Measurements from ENCODE around the gene KIF5A.
A peak's percentile ranks its signal among the peaks of the same experiment; 100 is the strongest.

The KIF5A gene

DNA sequence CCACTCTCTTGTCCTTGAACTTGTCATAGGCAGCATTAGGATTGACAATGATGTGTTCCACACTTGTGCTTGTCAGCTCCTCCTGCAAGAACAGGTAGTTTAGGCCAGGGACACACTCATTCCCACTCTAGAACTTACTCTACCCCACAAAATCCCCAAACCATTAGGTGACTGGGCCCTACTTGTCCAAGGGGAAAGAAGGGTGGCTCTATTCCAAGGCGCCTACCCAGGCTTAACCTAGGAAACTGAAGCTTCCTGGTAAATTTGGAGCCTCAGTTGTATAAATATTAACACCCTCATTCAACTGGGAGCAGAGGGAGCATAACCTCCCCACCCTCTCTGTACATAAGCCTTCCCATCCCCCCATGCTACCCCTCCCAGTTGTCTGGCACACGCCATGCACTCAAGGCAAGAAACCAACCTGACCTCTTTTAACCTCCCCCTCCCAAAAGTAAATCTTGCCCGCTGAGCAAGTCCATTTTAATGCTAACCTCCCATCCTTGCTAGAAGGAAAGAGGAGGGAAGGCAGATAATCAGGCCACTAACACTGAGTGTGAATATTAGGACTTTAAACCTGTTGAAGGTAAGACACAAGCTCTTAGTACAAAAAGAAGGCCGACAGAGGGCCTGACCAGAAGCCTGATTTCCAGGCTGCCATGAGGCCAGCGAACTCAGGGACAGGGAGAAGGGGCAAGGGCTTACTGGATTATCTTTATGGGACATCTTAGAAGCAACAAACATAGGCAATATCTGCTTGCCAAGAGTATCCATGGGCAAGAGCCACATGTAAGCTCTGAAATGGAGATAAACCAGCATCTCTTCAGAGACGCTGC lies 13.9 kb upstream of the KIF5A start:
- DNase-seq (ENCODE audit: low spot score) = no peak

DNA sequence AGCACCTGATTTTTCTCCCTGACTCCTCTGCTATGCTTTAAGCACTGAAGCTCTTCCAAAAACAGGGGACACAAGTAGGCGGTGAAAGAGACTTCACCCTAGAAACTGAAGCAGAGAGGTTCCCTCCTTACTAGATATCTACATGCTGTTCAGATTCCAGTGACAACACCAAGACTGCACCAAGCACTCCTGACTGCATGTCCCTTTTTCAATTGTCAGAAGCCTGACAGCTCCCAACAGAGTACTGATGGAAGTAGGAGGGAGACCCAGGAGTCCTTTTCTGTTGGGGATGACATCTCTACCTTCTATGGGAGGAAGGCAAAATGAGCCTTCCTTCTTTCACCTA lies 13.3 kb upstream of the KIF5A start:
- no peak for DNase-seq (ENCODE audit: low spot score)

DNA sequence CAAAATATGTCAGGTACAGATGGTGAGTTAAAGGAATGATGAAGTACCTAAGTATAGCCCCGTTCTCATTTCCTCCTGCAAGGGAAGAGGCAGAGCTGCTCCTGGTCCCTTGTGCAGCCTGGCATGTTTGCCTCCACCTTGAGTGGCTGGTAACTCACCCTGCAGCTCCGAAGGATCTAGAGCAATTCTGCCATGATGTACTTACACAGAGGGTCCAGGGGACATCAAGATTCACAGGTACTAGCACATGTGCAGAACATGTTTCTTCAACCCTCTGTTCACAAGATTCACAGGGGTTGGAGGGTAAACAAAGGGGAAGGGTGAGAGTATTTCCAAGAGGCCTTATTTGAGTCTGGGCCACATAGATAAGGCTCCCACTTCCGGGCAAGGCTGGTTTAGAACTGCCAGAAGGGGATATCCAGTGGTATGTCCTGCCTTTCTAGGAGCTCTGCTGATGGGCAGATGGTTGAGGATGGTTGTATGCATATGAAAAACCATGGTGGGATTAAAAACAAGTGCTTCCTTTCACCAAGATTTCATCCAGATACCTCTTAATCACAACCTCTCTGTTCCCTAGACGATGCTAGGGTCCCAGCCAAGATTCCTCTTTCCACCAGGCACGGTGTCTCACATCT lies 10.6 kb upstream of the KIF5A start:
- no peak for DNase-seq (ENCODE audit: low spot score)

DNA sequence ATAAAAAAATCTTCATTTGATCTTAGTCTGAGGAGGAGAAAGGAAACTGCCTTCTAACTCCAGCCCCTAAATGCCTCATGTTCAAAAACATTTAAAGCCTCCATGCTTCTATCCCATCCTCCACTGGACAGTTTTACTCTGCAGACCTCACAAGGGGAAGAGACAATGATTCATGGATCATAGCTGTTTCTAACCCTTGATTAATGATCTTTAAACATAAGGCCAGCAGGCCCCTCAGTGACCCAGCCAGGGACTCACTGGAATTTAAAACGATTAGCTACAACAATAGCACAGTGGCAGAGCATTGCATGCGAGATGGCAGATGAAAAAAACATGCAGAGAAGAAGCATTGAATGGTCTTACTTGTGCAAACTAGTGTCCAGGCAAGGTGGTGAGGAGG lies 8.8 kb upstream of the KIF5A start:
- no peak for DNase-seq (ENCODE audit: low spot score)

DNA sequence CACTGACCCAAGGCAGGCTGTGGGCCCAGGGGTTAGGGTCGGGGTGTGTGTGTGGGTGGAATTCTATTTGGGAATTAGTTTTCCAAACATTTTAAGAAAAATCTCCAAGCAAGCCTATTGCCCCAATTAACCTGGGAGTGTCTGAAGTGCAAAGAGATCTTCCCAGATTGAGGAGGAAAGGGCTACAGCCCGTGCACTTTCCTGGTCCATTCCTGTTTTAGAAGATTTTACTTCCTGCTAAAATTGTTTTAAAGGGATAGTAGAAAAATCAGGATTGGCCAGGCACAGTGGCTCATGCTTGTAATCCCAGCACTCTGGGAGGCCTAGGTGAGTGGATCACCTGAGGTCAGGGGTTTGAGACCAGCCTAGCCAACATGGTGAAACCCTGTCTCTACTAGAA lies 8.1 kb upstream of the KIF5A start:
- DNase-seq (ENCODE audit: low spot score) = no peak

DNA sequence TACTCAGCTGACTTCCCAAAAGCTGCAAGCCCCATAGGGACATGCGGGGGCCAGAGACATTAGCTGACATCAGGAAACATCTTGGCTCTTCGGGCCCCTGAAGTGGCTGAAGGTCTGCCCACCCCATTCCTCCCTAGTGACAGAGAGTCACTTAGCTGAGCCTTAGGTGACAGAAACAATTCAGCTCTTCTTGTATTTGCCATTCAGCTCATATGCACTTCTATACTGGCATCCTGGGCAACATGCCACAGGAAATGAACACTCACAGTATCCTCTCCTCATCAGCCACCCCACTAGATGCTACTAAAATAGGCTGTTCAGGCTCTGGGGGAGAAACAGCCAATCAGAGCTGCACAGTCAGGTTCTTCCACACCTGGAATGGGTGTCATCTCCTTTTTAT lies 6.3 kb upstream of the KIF5A start:
- DNase-seq (ENCODE audit: low spot score) = no peak

DNA sequence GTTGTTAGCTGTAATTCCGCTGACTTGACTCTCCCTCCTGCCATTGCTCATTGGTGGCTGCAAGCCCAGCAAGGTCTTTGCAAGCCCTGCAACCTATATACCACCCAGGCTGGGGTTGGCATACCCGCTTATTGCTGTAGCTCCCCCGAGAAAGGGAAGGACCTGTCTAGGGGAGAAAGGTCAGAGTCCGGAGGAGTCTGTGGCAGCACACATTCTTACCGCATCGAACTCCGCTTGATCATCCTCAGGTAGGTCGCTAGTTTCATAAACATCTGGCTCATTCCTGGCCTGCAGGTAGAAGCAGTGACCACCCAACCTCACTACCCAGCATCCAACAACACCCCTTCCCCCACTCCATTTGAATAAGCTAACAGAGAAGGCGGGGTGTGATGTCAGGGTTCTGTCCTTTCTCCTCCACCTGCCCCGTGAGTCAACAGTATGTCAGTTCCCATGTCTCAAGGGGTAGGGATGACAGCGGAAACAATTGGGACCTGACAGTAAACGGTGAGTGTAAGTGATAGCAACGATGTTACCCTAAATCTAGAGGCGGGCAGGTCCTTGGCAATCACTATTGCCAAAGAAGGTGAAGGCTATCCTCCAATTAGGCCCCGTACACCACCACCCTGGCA lies 3.9 kb upstream of the KIF5A start:
- DNase-seq (ENCODE audit: low spot score) = no peak

DNA sequence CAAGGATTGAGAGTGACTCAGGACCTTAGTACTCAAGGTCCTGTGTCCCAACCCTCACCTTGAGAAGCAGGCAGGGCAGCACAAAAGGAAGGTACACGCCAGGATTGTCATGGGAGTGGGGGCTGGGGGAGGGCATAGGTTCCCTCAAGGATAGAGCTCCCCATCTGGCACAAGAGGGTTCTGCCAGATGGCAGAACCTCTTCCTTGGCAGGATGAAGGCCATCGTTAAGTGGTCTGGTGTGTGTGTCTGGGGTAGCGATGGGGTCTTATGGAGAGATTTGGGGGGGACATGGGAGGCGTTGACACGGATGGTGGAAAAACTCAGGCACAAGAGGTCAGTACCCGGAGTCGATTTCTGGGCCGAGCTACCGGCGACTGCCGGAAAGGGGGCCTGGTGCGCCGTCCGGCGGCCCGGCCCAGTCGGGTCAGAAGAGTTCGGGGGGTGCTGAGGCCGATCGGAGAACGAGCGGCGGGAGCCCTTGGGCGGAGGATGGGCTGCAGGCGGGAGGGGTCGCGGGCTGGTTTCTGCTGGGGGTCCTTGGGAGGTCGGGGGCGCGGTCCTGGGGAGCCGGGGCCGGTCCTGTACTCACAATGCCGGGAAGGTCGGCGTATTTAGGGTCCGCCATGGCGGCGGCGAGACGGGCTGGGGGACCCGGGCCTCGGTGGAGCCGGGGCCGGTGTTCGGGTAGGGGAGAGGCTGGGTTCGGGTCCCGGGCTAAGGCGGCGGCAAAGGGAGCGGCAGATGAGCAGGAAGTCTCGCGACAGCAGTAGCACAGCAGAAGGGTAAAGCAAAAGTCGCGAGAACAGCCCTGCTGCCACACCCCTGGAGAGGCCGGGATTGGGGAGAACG lies 3.2 kb upstream of the KIF5A start, which contains the start of gene DCTN2:
TSS of gene DCTN2 (minus strand) at position 755 of the 850 bp plus-strand sequence. CDS start at position 626, 129 bp downstream.
- peak; percentile 99 for DNase-seq (ENCODE audit: low spot score)

DNA sequence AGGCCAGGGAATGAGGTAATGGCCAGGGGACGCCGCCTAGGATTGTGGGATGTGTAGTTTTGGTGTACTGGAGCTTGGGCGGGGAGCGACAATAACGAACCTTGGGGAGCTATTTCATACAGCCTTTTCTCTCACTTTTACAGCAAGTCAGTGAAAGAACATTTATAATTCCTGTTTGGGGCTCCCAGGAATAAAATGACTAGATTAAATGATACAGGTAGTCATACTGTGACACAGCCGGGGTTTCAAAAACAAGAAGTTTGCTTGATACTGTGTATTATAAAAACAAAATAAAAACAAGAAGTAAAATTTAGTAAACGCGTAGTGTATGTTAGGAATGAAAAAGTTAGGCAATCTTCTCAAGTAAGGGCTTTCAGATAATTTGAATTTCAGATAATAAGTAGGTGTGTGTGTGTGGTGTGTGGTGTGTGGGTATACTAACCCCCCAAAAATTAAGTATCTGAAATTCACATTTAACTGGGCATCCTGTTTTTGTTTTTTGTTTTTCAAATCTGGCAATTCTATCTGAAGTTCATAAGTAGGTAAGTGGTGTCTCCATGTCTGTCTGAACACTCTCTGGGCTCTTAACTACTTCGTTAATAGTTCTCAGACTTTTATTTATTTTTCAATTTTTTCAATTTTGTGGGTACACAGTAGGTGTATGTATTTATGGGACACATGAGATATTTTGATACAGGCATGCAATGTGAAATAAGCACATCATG lies 2.4 kb upstream of the KIF5A start:
- no peak for DNase-seq (ENCODE audit: low spot score)

DNA sequence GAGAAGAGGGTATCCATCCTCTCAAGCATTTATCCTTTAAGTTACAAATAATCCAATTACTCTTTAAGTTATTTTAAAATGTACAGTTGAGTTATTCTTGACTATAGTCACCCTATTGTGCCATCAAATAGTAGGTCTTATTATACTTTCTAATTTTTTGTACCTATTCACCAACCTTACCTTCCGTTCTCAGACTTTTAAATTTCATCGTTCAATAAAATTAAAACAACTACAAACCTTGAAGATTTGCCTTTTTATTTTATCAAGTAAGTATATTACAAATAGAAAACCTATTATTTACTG lies 1.9 kb upstream of the KIF5A start:
- DNase-seq (ENCODE audit: low spot score) = no peak

DNA sequence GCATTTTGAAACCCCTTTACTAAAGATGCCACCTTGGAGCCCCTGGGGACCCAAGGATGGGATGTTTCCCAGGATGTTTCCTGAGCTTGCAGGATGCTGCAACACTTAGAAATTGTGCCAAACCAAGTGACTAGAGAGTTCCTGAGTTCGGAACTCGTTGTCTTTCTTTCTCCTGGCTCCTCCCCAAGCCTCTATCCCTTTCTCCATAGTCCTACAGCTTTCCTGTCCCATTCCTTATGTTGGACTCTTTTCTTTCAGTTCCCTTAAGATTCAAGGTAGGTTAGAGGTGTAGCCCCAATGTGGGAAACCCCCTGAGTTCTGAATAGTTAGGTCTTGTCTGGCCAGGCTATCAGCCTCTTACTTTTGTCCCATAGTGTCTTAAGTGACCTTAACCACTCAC lies 1.4 kb upstream of the KIF5A start:
- no peak for DNase-seq (ENCODE audit: low spot score)

DNA sequence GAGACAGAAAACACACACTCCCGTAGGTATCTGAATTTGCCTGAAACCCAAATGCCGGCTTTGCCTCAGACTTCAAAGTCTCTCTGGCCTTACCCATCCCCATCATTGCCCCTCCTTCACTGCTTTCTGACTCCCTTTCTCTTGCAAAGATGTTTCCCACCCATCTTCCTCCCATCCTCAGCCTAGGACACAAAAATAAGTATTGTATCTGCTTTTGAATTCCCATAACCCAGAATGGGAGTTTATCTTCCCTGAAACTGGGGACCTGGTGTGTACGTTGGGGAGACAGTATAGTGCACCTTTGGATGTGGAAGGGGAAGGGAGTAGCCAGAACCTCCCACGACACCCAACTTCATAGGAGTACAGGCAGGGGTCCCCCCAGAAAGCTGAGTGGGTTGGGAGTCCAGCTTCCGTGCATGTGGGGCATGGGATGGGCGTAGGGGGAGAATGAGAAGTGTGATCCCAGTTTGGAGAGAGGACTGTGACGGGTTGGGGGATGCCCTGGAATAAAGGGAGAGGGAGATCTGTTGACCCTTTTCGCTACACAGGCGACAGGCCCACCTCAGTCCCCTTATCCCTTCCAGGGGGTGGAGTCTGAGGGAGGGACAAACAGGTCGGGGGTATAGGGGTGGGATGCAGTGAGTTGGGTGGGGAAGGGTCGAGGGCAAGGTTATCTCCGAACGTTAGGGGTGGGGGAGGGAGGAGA lies 488 bp upstream of the KIF5A start:
- DNase-seq (ENCODE audit: low spot score) = no peak

DNA sequence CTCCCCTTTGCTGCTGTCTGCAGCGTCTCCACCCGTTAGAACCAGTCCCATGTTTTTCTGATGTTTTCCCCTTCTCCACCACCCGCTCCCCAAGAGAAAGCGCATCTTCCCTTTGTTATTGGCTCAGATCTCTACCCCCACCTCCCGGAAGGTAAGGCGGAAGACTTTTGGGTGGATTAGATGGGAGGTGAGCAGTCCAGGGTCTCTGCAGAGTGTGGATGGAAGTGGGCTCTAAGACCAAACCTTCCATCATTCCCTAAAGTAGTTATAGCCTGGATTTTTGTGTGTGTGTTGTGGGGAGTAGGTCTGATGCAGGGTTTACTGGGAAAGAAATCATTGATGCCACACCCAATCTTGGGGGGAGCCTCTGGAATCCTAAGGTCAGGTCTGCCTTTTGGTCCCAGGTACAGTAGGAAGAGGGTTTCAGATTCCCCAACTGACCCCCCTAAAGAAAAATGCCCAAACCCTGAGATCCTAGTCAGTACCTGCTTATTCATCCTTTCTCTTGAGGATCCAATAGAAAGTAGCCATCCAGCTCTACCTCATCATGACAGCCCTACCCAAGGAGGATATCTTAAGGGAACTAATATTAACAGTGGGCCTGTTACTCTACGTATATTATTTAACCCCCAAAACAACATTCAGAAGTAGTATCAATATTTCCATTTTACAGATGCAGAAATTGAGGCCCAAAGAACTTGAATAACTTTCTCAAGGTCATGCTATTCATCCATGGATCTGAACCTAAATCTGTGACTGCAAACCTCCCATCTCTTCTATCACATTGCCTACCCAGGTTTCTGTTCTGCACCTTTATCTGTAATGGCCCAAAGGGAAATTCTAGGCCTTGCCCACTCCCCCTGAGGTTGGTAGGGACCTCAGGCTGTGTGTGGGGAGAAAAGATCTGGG lies 1.1 kb downstream of the KIF5A start:
- DNase-seq (ENCODE audit: low spot score) = no peak

DNA sequence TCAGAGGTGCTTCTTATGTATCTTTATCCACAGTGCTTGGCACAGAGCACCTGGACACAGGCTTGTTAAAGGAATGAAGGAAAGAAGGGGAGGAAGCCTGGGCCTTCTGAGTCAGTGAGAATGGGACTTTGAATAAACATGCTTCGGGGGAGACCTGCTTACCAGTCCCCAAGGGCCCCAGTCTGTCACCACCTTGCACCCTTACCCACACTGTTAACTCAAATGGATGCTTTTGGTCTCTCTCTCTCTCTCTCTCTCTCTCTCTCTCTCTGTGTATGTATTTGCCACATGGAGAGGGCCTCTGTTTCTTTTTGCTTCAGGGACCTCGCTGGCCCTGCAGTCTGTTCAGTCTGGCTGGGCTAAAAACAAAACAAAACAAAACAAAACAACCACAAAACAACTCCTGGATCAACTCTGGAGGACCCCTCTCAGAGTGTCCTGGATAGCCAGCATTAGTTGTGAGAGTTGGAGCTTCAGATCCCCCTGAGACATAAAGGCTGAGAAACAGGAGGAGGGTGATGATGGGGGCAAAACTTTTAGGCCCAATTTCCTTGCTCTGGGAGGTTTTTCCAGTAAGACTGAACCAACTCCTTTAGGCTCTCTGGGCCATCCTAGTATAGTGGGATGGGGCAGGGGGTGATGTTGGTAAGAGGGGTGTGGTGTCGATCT lies 1.9 kb downstream of the KIF5A start:
- DNase-seq (ENCODE audit: low spot score) = no peak

DNA sequence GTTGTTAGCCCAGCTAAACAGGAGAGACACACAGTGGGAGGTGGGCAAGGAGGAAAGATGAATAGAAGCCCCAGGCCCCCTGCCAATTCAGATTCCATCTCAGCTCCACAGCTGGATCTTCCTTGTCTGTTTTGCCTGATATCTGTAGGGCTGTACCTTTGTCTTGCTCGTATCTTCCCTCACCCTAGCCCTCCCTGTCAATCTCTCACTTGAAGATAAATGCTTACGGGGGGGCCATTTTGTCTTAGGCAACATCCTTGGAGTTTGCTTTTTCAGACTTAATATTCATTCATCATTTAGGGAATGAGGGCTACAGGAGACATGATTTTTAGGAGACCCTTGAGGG lies 2.4 kb downstream of the KIF5A start:
- DNase-seq (ENCODE audit: low spot score) = no peak

DNA sequence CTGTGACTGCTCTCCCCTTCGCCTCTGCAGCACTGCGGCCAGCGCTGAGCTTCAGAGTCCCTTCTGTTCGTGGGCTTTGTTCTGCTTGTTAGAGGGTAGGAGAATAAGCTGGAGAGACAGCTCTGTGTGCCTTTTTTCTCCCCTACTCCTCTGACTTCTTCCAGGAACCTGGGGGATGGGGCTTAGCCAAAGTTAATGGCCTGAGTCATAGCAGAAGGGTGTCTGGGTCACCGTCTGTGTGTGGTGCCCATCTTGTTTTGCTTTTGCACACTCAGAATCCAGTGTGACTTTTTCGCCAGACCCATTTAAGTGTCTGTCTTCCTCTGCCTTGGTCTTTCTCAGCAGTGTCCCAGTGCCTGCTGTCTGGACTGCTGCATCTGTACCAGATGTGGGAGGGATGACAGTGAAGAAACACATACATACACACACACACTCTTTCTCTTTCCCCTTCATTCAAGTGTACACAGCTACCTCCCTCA lies 3.0 kb downstream of the KIF5A start:
- peak; percentile 14 for DNase-seq (ENCODE audit: low spot score)

DNA sequence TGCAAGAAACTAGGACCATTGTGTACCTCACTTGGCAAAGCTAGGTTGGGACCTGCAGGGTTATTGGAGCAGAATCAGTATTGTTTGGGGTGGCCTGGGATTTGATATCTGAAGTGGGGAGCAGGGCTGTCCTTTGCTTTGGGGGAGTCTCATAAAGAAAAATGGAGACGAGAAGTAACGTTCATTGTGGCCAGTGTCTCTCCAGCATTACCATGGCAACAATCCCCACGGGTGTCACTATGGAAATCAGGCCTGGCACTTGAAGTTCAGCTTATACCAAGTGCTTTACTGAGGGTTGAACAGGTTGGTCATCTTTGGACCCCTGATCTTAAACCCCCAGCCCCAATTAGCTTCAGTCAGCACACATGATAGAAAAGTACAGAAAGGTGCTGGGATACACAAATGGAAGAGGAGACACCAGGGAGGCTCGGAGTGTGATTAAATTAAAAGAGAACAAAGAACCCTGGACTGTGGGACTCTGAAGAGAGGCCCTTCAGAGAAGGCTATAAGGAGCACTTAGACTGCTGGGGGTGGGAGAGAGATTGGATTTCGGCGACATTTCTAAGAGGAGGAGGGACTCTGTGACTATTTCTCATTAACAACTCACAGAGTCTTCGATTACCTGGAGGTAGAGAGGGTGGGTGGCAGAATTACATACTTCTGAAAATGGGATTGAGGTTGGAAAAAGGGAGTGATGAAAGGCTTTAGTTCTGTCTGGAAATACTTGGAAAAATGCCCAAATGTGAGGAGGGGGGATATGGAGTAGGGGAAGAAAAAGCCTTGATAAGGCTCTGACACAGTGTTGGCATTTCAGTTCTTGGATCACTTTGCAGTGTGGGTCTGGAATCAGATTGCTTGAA lies 3.7 kb downstream of the KIF5A start:
- no peak for DNase-seq (ENCODE audit: low spot score)

DNA sequence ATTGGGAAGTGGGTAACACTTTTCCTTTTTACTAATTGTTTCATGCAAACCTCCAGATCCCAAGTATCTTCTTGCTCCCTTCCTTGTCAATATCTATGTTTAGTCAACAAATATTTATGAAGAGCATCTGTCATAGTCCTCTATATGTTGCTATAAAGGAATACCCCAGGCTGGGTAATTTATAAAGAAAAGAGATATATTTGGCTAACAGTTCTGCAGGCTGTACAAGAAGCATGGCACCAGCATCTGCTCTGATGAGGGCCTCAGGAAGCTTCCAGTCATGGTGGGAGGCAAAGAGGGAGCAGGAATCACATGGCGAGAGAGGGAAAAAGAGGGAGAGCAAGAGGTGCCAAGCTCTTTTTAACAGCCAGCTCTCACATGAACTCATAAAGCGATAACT lies 4.6 kb downstream of the KIF5A start:
- DNase-seq (ENCODE audit: low spot score) = no peak

DNA sequence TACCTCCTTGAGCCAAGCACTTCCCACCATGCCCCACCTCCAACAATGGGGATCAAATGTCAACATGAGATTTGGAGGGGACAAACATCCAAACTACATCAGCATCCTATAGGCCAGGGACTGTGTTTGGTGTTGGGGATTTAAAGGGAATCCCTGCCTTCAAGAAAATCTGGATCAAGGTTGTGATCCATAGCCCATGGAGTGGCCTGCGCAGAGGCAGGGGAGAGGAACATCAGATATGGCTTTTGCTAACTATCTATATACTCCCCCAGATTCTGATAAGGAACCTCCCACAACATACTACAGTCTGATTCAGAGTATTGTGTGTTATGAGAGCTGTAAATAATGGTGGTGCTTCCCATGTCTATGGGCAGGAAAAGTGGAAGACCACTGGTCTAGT lies 5.1 kb downstream of the KIF5A start:
- no peak for DNase-seq (ENCODE audit: low spot score)
